GM21619 (cell line): Measurements from ENCODE around the gene HSPG2.
"Not testable (repeated sequence)": the region's sequence is repeated elsewhere in the genome, so short reads cannot be mapped to it uniquely, and the experiment has no call there.

Source experiments
- ATAC-seq: cut with Tn5 transposase; IDR thresholded peaks from one replicate; pipeline ENCODE4 v1.9.1; 2021; ENCODE audit not compliant: unreplicated experiment

The HSPG2 gene

DNA sequence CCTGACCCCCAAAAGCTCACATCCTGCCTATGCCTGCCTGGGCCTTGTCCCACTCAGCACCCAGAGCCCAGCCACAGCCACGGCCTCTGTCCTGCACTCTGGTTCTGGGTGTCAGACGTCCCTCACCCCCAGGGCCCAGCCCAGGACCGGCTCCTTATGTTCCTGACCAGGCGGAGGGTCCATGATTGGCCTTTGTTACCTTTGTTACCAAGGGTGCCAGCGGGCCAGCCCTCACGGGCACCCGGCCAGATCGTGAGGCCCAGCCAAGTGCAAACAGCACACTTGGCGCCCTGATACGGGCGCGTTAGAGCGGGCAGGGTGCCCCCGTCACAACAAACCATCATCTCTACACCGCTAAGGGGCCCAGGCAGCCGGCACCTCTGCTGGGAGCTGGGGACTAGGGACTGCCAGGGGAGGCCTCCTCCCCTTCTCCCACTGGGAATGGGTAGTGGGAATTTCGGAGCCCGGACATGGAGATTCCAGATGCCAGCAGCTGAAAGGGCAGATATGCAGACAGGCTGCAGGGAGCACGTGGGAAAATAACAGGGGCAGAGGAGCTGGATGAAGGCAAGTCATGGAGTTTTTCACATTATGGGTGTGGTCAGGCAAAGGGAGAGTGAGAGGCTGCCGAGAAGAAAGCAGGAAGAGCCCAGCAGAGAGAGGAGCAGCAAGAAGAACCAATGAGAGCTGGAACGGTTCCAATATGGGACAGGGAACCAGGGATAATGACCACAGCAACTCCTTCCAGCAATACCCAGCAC lies 22.1 kb downstream of the HSPG2 start:
- no peak for ATAC-seq

DNA sequence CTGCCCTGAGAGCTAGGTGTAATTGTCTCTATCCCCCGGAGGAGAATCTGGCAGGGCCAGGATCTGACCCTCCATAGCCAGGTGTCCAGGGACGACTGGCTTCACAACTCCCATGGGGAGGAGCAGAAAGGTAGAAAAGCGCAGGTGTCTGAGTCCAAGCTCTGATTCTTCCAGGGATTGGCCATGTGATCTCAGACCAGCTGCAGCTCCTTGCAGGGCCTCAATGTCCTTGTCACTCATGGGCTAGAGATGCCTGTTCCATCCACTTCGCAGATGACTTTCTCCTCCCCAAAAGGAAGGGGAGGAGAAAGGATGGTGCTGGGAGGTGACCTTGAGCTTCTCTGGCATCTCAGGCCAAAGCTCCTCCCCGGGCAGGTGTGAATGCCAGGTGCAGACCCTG lies 22.7 kb downstream of the HSPG2 start:
- ATAC-seq, result no peak

DNA sequence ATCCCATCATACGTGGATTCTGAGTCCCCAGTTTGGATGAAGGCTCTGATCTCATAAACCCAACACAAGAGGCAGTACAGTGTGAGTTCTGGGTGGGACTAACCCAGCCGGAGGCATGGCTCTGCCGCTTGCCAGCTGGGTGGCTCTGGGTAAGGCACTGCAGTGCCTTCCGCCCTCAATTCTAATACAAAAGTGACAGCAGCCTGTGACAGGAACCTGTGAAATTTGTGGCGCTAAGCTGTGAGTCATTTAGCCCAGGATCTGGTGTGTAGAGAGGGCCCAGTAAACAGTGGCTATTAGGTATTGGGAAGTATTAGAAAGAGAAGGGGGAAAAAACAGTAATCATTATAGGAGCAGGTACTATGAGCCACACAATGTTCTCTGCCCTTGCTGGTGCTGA lies 23.3 kb downstream of the HSPG2 start:
- no peak for ATAC-seq

DNA sequence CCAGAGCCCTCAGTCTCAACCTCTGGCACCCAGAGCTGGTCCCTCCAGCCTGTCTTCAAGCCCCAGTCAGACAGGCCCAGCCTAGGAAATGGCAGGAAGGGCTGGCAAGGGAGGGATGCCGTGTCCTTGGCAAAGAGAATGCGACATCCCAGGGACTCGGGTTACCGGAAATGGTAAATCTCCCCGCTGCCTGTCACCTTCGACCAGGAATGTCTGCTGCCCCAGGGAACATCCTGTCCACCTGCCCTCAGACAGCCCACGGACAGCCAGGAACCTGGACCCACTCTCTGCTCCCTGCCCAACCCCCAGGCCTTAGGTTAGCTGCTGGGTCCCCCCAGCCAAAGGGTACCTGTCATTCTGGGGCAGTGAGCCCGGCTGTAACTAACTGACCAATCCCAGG lies 23.9 kb downstream of the HSPG2 start:
- ATAC-seq, result no peak

DNA sequence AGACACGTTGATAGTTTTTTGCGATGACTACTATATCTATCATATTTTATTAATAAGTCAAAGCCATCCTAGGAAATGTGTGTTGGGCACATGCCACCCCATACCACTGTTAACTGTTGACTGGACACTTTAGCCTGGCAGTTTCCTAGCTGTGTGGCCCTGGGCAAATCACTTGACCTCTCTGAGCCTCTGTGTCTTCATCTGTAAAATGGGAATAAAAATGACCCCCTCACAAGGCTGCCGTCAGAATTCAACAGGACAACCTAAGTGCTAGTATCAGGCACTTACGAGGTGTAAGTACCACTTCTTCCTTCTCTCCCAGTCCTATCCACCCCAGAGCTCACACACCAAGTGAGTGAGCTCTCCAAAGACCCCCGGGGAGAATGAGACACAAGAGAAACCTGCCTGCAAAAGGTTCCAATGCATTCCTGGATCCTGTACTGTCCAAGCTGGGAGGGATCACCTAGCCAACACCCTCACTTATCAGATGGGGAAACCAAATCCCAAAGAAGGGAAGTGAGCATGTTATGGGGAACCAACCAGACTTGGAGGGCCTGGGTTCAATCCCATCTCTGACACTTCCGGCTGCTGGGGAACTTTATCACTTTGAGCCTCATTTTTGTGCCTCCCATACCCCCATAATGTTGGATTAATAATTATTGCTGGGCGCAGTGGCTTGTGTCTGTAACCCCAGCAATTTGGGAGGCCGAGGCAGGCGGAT lies 24.9 kb downstream of the HSPG2 start:
- no peak for ATAC-seq

DNA sequence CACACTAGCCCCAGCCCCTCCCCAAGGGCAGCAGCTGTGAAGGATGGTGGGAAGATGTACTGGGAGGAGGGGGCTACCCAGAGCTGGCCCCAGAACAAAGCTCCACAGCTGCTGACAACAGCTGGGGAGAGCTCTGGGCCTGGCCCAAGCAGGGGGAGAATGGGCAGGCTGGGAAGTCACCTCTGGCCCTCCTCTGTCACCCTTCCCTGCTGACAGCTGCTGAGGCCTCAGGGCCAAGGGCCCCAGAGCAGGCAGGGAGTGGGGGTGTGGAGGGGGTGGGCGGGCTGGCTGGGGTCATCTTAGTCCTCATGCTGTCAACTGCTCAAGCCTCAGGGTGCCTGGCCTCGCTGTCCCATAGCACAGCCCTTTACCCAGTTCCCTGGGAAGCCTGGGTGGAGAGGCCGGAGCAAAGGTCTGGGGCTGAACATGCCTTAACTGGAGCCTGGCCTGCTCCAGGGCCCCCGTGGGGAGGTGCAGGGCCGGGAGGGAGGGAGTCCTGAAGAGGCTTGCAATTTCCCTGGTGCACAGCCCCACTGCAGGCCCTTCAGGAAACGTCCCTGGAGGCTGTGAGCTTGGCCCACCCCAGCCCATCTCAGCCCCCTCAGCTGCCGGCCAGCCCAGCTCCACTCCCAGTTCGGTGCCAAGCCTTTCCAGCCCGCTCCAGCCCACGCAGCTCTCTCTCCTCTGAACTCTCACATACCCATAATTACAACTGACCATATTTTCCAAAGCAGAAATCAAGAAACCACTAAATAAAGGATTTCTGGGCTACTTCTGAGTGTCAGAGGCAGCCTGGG lies 25.7 kb downstream of the HSPG2 start:
- no peak for ATAC-seq

DNA sequence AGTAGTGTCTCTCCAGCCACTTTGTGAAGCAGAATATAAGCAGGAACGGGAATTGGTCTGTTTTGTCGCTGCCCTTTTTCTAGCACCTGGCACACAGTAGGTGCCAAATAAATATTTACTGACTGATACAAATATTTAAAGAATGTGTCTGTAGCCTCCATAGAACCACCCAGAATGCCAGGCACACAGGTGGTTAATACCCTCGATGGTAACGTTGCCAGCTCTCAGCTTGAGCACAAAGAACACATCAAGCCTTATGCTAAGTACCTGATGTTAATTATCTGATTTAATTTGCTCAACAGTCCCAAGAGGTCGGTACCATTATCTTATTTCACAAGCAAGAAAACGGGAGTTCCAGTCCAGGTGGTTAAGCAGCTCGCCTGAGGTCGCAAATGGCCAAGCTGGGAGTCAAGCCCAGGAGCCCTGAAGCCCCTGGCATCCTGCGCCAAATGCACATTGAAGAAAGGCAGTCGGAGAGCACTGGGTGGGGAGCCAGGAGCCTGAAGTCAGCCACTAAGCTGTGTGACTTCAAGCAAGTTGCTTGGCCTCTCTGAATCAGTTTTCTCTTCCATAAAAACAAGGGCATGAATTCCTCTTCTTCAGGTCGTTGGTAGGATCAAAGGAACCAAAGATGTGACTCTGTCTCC lies 26.4 kb downstream of the HSPG2 start:
- ATAC-seq, result no peak

DNA sequence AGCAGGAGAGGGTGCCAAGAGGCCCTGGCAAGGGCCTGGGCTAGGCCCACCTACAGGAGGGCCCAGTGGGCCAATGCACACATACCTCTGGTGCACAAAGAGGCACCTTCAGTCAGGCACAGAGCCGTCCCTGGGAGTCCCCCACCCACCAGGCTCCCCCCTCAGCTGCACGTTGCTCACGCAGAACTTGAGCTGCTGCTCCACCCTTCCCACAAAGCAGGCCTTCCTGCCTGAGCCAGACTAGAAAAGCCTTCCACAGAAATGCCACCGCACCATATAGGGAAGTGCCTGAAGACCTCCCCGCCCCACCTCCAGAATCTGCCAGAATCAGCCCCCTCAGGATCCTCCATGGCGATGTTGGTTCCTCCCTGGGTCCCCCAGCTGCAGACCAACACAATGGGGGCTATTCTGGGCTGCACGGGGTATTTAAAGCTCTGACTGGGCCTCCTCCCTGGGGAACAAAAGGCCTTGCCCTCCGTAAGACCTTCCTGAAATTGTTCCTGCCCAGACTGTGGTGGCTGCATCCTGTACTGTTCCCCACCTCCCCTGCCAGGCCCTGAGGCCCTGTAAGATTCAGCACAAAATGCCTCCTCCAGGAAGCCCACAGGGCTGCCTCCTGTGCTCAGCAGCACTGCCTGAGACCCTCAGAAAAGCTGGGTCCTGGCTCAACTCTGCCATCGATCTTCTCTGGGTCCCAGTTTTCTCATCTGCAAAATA lies 27.2 kb downstream of the HSPG2 start:
- no peak for ATAC-seq

DNA sequence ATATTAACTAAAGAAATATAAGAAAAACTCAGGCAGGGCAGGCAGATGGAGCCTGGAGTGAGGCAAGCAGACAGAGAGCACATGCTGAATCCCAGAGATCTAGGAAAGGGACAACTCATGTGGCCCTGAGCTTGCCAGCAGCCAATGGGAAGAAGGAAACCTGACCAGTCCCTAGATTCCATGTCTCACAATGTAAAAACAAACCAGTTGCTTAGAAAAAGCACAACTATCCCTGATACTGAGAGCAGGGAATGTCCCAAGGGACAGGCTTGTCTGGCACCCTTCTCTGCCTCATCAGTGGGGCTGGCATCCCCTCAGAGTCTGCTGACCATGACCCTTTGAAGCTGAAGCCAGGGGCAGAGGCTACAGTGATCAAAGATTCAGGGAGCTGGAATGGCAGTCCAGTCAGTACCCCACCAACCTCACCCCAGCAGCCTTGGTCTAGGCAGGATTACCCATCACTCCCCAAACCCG lies 27.8 kb downstream of the HSPG2 start:
- ATAC-seq, result no peak

DNA sequence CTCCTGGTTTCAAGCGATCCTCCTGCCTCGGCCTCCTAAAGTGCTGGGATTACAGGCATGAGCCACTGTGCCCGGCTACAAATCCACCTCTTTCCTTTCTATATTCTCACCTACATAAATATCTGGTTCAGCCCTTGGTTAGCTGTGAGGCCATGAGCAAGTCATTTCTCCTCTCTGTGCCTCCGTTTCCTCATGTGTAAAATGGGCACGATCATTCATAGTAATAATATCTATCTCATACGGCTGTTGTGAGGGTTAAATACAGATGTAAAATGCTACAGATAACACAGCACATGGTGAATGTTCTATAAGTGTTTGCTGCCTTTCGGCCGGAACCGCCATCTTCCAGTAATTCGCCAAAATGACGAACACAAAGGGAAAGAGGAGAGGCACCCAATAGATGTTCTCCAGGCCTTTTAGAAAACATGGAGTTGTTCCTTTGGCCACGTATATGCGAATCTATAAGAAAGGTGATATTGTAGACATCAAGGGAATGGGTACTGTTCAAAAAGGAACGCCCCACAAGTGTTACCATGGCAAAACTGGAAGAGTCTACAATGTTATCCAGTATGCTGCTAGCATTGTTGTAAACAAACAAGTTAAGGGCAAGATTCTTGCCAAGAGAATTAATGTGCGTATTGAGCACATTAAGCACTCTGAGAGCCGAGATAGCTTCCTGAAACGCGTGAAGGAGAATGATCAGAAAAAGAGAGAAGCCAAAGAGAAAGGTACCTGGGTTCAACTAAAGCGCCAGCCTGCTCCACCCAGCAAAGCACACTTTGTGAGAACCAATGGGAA lies 29.2 kb downstream of the HSPG2 start:
- ATAC-seq, result not testable (repeated sequence)

DNA sequence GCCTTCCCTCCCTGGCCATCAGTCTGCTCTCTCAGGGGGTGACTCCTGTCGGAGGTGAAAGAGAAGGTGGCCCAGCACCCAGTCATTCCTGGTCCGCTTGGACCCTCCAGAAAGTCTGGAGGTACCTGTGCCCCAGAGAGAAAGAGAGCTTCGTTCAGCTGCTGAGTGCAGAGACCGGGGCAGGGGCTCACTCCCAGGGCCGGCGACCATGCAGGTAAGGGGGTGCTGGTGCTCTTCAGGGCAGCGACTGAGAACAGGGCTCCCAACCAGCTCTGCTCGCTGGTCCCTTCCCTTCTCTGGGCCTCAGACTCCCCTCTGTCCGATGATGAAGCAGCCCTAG lies 30.1 kb downstream of the HSPG2 start:
- ATAC-seq, result no peak

DNA sequence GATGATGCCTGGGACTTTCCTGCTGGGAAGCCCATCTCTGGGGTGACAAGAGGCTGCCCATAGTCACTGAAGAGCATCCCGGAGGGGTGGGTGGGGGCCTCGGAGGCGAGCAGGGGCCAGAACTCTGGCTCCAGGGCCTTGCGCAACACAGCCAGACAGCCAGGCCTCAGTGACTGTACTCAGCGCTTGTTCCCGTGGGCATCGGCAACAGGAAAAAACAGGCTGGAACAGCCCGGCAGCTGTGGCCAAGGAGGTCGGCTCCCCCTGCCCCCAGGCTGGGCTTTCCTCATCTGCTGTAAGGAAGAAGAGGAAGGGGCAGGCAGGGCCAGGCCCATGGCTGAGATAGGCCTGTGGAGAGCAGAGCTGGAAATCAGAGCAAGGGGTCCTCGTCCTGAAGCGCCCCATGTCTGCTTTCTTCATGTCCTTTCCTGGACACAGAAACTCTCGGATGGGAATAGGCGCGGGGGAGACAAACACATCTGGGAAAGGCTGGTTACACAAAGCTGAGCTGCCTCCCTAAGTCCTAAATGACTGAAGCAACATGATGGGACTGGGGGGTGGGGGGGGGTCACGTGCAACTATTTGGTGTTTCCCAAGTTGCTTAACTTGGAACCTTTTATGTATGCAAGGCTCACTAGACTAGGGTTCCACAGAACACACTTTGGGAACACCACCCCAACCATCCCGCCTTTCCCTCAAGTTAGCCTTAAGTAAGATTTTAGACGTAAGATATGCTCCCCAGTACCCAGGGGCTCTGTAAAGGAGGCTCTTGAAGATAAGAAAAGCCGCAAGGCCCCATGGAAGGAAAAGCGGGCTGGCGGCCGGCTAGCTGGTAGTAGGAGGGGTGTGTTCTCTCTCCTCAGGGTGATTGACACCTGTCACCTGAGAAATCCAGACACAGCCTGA lies 30.7 kb downstream of the HSPG2 start:
- no peak for ATAC-seq

DNA sequence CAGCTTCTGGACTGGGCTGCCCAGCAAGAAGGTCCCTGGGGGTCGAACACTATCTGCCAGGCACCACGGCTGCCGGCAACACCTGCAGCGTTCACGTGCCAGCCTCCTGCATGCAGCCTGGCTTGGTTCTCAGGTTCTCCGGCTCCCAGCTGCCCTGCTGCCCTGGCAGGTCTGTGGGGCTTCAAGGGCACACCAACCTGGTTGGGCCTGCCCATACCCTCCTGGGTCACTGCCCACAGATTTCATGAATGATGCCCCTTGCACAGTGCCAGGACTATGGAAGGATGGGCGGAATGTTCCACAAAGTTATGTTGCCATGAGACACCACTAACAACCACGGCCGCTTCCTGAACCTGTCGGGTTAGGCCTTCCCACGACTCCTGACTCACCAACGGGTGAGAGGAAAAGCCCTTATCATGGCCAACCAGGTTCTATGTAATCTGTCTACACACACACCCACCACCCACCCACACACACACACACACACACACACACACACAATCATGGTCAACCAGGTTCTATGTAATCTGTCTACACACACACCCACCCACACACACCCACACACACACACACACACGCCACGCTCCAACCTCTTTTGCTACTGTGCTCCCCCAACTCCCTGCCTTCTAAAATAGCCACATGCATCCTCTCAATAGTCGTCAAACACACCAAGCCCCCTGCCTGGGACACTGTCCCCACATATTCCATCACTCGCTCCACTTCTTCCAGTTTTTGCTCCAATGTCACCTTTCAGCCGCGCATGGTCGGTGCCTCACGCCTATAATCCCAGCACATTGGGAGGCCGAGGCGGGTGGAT lies 32.2 kb downstream of the HSPG2 start:
- no peak for ATAC-seq

DNA sequence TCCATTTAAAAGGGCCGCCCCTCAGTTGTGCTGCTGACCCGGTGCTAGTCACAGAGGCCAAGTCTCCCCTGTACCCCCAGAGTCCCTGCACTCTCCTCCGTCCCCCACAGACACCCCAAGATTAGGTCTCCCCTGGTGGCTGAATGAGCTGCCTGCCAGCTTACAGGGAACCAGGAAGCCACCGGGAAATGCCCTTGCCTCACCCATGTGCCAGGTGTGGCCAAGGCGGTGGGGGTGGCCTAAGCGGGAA lies 32.7 kb downstream of the HSPG2 start:
- no peak for ATAC-seq

DNA sequence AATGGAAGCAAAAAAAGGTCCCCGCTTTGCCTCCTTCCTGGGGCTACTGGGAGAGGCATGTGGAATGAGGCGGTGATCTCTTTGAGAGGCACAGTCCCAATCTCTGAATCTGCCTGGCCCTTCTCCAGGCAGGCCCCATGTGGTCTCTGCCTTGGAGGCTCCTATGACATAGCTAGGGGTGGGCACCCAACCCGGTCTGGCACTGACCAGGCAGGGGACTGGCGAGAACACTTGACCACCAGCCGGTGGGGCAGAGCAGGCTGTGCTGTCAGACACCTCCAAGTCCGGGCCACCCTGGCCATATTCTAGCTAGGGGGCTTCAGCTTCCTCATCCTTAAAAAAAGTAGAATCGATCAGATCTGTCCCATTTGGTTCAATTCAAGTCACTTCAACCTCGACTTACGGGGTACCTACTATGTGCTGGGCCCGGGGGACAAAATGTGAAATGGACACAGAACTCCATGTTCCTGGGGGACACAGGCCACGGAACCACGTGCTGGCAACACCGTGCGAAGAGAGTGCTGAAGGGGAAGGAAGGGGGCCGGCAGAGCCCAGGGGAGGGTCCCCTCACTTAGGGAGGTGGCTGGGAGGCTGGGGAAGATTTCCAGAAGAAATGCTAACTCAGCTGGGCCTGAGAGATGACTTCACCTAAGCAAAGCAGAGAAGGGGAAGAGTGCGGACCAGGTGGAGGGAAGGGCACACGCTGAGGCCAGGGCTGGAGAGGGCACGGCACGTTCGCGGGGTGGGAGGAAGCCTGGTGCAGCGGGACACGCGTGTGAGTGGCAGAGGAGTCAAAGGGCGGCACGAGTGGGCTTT lies 33.3 kb downstream of the HSPG2 start:
- no peak for ATAC-seq

DNA sequence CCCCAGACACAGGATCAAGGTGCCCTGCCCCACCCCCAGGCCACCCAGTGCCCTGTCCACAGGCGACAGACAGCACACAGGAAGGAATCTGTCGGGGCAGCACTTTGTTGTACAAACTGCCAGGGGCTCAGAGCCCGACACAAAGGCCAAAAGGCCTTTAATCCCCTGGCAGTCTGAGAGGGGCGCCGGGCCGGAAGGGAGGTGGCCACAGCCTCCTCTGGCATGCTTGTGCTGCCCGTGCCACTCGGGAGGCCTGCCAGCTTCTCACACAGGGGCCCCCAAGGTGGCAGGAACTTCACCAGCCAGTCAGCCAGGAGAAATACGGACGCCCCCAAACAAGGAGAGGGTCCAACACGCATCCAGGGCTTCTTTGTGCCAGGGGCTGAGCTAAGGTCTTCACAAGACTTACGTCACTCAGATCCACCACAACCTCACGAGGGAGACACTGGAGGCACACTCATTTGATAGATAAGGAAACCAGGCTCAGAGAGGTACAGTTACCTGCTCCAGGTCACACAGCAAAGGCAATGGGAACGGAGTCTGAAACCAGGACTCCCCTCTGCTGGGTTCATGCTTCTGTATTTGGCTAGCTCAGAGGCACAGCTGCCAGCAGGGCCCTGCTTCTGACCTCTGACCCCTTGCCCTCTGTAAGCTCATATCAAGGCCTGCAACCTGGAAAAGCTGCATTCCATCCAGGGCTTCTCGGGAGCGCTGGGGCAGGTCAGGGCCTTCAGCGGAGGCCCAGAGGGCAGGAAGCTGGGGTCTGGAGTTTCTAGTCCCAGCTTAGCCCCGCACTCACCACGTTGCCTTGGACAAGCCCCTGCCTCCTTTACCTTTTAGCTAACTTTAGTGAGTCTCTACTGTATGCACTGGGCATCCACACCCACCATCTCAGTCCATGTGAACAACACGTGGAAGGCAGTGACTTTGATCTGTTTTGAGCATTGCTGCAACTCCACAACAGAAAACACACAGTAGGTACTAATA lies 34.8 kb downstream of the HSPG2 start:
- ATAC-seq, result no peak
